Endothelial cell of umbilical vein (primary cell): Measurements from ENCODE around the gene CMC2. TPM values are rescaled to one million over a fixed set of nuclear protein-coding genes. Genes with fewer than 3 reads are reported as not detected.

ENCODE experiments used
- BruUV-seq: library from RNA; stranded (reverse); fragments of 400-500 nt; replicated peaks from 2 replicates; lab custom pipeline; 2021; lab: Mats Ljungman, UMichigan
- CTCF ChIA-PET: fragments of 300-600, 350-600 bp; sonication (Branson Sonifier 250); formaldehyde crosslinking; loops from one replicate; lab custom pipeline; 2021; ENCODE audit warnings: antibody characterized with exemption, inconsistent platforms; lab: Charles Lee
- POLR2A ChIA-PET: fragments of 300-600, 350-600 bp; sonication (Branson Sonifier 250); formaldehyde crosslinking; loops from one replicate; lab custom pipeline; 2021; ENCODE audit warnings: antibody characterized with exemption, inconsistent platforms; lab: Charles Lee
- DNase-seq: peaks from one replicate; pipeline ENCODE4 v3.0.0-alpha.2; 2011; ENCODE audit warnings: low read depth, low spot score
- FAIRE-seq: peaks from 2 replicates; lab custom pipeline; 2011; peaks lifted over from hg19 to GRCh38; lab: Jason Lieb, UNC
- H2AFZ ChIP-seq: 2 replicates; pipeline ENCODE4 v1.6.0; 2012; ENCODE audit warnings: low read depth, low read length, control low read depth, inconsistent platforms
- H3K27ac ChIP-seq: 2 replicates; pipeline ENCODE4 v1.5.1; 2011; ENCODE audit warnings: low read depth, mild to moderate bottlenecking, control low read depth, low read length, moderate library complexity; ENCODE audit not compliant: insufficient read depth
- H3K27me3 ChIP-seq, 2 experiments: 2 replicates each; pipeline versions ENCODE4 v1.6.0 to v1.6.1; 2011; ENCODE audit warnings: low read length in 2 of 2, mixed read lengths in 1 of 2; ENCODE audit not compliant: control insufficient read depth in 2 of 2, insufficient read depth in 2 of 2
- H3K36me3 ChIP-seq, 2 experiments: 2 replicates in 1 of 2; 3 replicates in 1 of 2; pipeline ENCODE4 v1.5.1; 2011; ENCODE audit warnings: low read length in 2 of 2, mild to moderate bottlenecking in 1 of 2, moderate library complexity in 1 of 2; ENCODE audit not compliant: control insufficient read depth in 2 of 2, insufficient read depth in 2 of 2; ENCODE audit errors: extremely low read depth in 1 of 2
- H3K4me1 ChIP-seq: 3 replicates; pipeline ENCODE4 v1.5.1; 2011; ENCODE audit warnings: mild to moderate bottlenecking, low read length; ENCODE audit not compliant: control insufficient read depth, insufficient read depth; ENCODE audit errors: extremely low read depth
- H3K4me2 ChIP-seq: 2 replicates; pipeline ENCODE4 v1.6.1; 2011; ENCODE audit warnings: low read length, control low read depth, mixed read lengths; ENCODE audit not compliant: insufficient read depth
- H3K4me3 ChIP-seq, 3 experiments: fragments of 200-600 bp in 1 of 3; sonication (generic), shearing (Covaris generic) in 1 of 3; replicated peaks in 1 of 3; 2 replicates each; pipeline ENCODE4 v1.5.1; 2011 to 2016; ENCODE audit warnings: control low read depth in 3 of 3, low read length in 3 of 3, mild to moderate bottlenecking in 2 of 3, inconsistent platforms in 1 of 3, low read depth in 1 of 3, moderate library complexity in 1 of 3; ENCODE audit not compliant: insufficient read depth in 1 of 3
- H3K79me2 ChIP-seq: 2 replicates; pipeline ENCODE4 v1.6.0; 2012; ENCODE audit warnings: low read length, inconsistent platforms; ENCODE audit not compliant: control insufficient read depth, insufficient read depth
- H3K9ac ChIP-seq: replicated peaks from 2 replicates; pipeline ENCODE3; 2011; ENCODE audit warnings: low read length, control low read depth; ENCODE audit not compliant: insufficient read depth; ENCODE audit errors: extremely low read depth
- H3K9me1 ChIP-seq: replicated peaks from 3 replicates; pipeline ENCODE4 v1.6.0; 2011; ENCODE audit warnings: mild to moderate bottlenecking, low read length; ENCODE audit not compliant: control insufficient read depth, insufficient read depth; ENCODE audit errors: extremely low read depth
- H3K9me3 ChIP-seq: replicated peaks from 2 replicates; pipeline ENCODE4 v1.5.1; 2012; ENCODE audit warnings: low read length, inconsistent platforms; ENCODE audit not compliant: control insufficient read depth, insufficient read depth
- H4K20me1 ChIP-seq: replicated peaks from 2 replicates; pipeline ENCODE3; 2011; ENCODE audit warnings: mild to moderate bottlenecking, low read length; ENCODE audit not compliant: control insufficient read depth, insufficient read depth; ENCODE audit errors: extremely low read depth
- CTCF ChIP-seq, 2 donors: IDR thresholded peaks; 1 replicate in 1 of 2; 2 replicates in 1 of 2; pipeline ENCODE4 v1.5.1; 2011; ENCODE audit warnings: low read length in 2 of 2, mild to moderate bottlenecking in 2 of 2, moderate library complexity in 2 of 2, control low read depth in 1 of 2, inconsistent platforms in 1 of 2, low read depth in 1 of 2; ENCODE audit not compliant: insufficient read depth in 1 of 2; ENCODE audit errors: extremely low read depth in 1 of 2
- EZH2 ChIP-seq: IDR thresholded peaks from 2 replicates; pipeline ENCODE4 v1.6.1; 2012; ENCODE audit warnings: borderline replicate concordance, low read depth, mild to moderate bottlenecking, moderate library complexity, low read length, inconsistent platforms; ENCODE audit not compliant: severe bottlenecking
- FOS ChIP-seq: IDR thresholded peaks from 2 replicates; pipeline ENCODE4 v1.6.1; 2011; ENCODE audit warnings: mild to moderate bottlenecking, low read length, moderate library complexity, borderline replicate concordance; ENCODE audit not compliant: insufficient read depth
- GATA2 ChIP-seq: IDR thresholded peaks from 2 replicates; pipeline ENCODE4 v1.7.0; 2011; ENCODE audit warnings: low read depth, mild to moderate bottlenecking, moderate library complexity, mixed read lengths, low read length; ENCODE audit not compliant: insufficient read length, insufficient read depth
- JUN ChIP-seq: IDR thresholded peaks from 2 replicates; pipeline ENCODE4 v1.6.1; 2011; ENCODE audit warnings: borderline replicate concordance, low read depth; ENCODE audit not compliant: insufficient read length, insufficient read depth
- MYC ChIP-seq: IDR thresholded peaks from one replicate; pipeline ENCODE4 v1.6.1; 2011; ENCODE audit warnings: mild to moderate bottlenecking, low read depth, low read length
- POLR2A ChIP-seq: IDR thresholded peaks from 2 replicates; pipeline ENCODE4 v1.6.1; 2012; ENCODE audit warnings: low read depth, mild to moderate bottlenecking, control low read depth, low read length
- POLR2AphosphoS5 ChIP-seq: IDR thresholded peaks from 2 replicates; pipeline ENCODE4 v1.6.1; 2012; ENCODE audit warnings: low read depth, mild to moderate bottlenecking, control low read depth, low read length, moderate library complexity; ENCODE audit not compliant: insufficient read depth
- dilution Hi-C: fragments of 300-500 bp; cut with MboI; formaldehyde crosslinking; loops from one replicate; pipeline ENCODE4 v1.15.0; 2019; ENCODE audit warnings: low sequenced_read_pairs; ENCODE audit not compliant: extremely low pct_ligation_motif_present
- intact Hi-C: fragments of 100-400 bp; cut with micrococcal nuclease; formaldehyde crosslinking; loops from one replicate; pipeline ENCODE4 v1.10.0; 2022
- polyA plus RNA-seq, 4 experiments: library from polyadenylated mRNA; depleted of rRNA in 3 of 4; stranded (reverse) in 3 of 4; unstranded in 1 of 4; fragments of >200 nt; gene quantifications; 2 replicates each; pipeline versions ENCODE4 v1.2.1 to v1.2.3, GENCODE V29; 2011 to 2012; ENCODE audit warnings: missing spikeins in 1 of 4
- total RNA-seq: library from RNA; stranded (reverse); gene quantifications from 2 replicates; pipeline ENCODE4 v1.2.3, GENCODE V29; 2021
- TF ChIP-seq, protein P1 (sequence below): IDR thresholded peaks from 2 replicates; pipeline ENCODE4 v1.6.1; 2011; ENCODE audit not compliant: insufficient read depth, insufficient read length

Gene CMC2
- total and polyA plus RNA-seq, 2 donors (not counting 3 experiments of a cell fraction or from before 2014, with no cell fraction given) = 97.8 to 216 TPM

DNA sequence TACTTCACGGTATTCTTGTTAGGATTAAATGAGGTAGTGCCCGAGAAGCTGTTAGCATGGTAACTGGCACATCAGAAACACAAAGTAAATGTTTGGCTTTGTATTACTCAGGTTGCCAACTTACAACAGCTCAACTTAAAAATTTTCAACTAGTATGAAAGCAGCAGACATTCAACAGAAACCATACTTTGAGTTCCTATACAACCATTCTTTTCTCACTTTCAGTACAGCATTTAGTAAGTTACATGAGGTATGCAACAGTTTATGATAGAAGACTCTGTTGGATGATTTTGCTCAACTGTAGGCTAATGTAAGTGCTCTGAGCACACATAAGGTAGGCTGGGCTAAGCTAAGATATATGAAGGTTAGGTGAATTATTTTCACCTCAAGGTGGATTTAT lies 8.0 kb upstream of the CMC2 start:
- no peak for DNase-seq
- Histone ChIP-seq H3K9ac (no peak overlapping the region), H3K9me1 (no peaks in the 10 kb centered on the region), H3K36me3 (peaks cover 10 to 12% of the 10 kb centered on the region in 2 experiments), H3K4me3 (no peak overlapping the region), H3K27ac (no peak overlapping the region), H3K4me2 (no peak overlapping the region), H2AFZ (no peak overlapping the region), H3K4me1 (no peaks in the 10 kb centered on the region), H3K9me3 (no peaks in the 10 kb centered on the region), H3K79me2 (peaks cover 22% of the 10 kb centered on the region), H3K27me3 (no peaks in the 10 kb centered on the region), H4K20me1 (no peaks in the 10 kb centered on the region)
- TF ChIP-seq, protein P1, sequence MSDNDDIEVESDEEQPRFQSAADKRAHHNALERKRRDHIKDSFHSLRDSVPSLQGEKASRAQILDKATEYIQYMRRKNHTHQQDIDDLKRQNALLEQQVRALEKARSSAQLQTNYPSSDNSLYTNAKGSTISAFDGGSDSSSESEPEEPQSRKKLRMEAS = no peak
- TF ChIP-seq POLR2AphosphoS5 = no peak
- no peak for TF ChIP-seq MYC
- no peak for TF ChIP-seq EZH2
- TF ChIP-seq CTCF (IDR thresholded peaks at IDR 0.05; ENCODE audit: extremely low read depth in 1 of 2, insufficient read depth in 1 of 2, low read depth in 1 of 2, low read length in 2 of 2) = no peak
- TF ChIP-seq GATA2 = no peak
- TF ChIP-seq POLR2A = no peak
- TF ChIP-seq FOS = no peak
- no peak for TF ChIP-seq JUN
- BruUV-seq = no TSS peak
- POLR2A ChIA-PET = no interaction called here
- intact Hi-C loops = no loop called here
- FAIRE-seq = no peak
- dilution Hi-C loops = no loop called here
- CTCF ChIA-PET = interaction anchor here (1.0 to 2.2 kb wide), 4 partner anchors 10 to 90 kb away, joined by 4 to 6 read pairs (median 5); partner anchors contain the start of gene ATMIN
